OCI-LY7 (cell line): ENCODE results near the gene FCN1.

ENCODE experiments used
- EZH2phosphoT487 ChIP-seq: fragments of 200-600 bp; sonication (generic); IDR thresholded peaks from 2 replicates; pipeline ENCODE4 v1.6.1; 2018; ENCODE audit warnings: low read depth, borderline replicate concordance, mild to moderate bottlenecking, mixed run types, antibody characterized with exemption, low read length, moderate library complexity, mixed read lengths
- TF ChIP-seq, protein P1 (sequence below): fragments of 200-600 bp; sonication (generic); conservative IDR thresholded peaks from 2 replicates; pipeline ENCODE4 v1.5.1; 2014; ENCODE audit warnings: mild to moderate bottlenecking, antibody characterized with exemption, low read length, moderate library complexity, mixed read lengths

DNA sequence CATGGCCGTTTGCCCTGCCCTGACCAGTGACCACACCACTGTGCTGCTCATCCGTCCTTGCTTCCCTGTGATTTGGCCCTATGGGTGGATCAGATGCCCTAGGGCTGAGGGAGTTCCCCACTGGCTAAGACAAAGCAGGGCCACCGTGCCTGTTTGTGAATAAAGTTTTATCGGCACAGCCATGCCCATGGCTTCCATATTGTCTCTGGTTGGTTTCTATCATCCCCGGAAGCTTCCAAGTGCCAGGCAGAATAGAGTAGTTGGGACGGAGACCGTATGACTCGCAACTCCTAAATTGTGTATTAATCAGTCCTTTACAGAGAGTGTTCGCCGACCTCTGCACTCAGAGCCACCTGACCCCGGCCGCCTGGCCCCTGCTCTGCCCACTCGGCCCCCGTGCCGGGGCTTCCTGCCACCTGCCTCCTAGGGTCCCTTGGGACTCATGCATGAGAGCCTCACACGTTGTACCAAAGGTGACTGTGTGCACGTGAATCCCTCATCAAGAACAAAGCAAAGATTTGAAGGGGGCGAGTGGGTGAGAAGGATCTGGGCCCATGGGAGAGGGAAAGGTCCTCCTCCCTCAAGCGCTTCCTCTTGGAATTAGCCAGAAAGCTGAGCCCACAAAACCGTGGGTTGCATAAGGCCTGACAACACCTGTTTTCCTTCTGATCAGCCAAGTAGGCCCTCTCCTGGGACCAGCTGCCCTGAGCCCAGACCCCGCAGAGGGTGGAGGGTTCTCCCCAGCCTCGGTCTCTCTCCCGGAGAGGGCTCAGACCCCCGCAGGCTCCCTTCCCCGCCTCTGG, 48.8 kb downstream of the FCN1 start:
- TF ChIP-seq, protein P1, sequence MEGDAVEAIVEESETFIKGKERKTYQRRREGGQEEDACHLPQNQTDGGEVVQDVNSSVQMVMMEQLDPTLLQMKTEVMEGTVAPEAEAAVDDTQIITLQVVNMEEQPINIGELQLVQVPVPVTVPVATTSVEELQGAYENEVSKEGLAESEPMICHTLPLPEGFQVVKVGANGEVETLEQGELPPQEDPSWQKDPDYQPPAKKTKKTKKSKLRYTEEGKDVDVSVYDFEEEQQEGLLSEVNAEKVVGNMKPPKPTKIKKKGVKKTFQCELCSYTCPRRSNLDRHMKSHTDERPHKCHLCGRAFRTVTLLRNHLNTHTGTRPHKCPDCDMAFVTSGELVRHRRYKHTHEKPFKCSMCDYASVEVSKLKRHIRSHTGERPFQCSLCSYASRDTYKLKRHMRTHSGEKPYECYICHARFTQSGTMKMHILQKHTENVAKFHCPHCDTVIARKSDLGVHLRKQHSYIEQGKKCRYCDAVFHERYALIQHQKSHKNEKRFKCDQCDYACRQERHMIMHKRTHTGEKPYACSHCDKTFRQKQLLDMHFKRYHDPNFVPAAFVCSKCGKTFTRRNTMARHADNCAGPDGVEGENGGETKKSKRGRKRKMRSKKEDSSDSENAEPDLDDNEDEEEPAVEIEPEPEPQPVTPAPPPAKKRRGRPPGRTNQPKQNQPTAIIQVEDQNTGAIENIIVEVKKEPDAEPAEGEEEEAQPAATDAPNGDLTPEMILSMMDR, result no peak
- no peak for TF ChIP-seq EZH2phosphoT487
